GM21447 (cell line): ENCODE results near the gene GJC2.
"Not testable (repeated sequence)": the region's sequence is repeated elsewhere in the genome, so short reads cannot be mapped to it uniquely, and the experiment has no call there.

Experiments used
- ATAC-seq: cut with Tn5 transposase; IDR thresholded peaks from one replicate; pipeline ENCODE4 v1.9.1; 2021; ENCODE audit not compliant: unreplicated experiment

Gene GJC2

GRCh38 chr1:228149406-228150119 is at the start of gene GJC2:
TSS of gene GJC2 (plus strand) at chr1:228149930. CDS start at chr1:228157759, 7,829 bp downstream.
- ATAC-seq, result no peak

GRCh38 chr1:228100822-228101613 is 48.7 kb upstream of the GJC2 start:
- no peak for ATAC-seq

DNA sequence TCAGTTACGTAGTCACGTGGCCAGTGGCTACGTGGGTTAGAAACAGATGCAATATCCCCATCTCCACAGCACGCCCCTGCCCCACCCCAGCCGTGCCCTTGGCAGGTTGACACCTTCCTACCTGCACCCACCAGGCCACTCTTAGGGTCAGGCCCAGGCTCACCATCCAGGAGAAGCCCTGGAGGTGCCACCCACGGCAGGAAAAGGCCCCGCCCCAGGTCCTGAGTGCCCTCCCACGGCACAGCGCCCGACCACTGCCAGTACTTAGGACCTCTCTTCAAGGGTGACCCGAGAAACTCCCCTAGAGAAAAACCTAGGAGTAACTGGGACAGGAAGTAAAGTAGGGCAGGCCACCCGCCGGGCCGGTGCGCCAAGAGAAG is 48.1 kb upstream of the GJC2 start:
- no peak for ATAC-seq

- peak; percentile 29 for ATAC-seq
These were observed 47.5 kb upstream of the GJC2 start for GRCh38 chr1:228101994-228102790.

- ATAC-seq, result peak; percentile 60
These were observed 46.7 kb upstream of the GJC2 start, which contains the start of gene C1orf35 for GRCh38 chr1:228102791-228103620. TSS of gene C1orf35 (minus strand) at chr1:228103325. CDS start at chr1:228103227, 98 bp downstream.

DNA sequence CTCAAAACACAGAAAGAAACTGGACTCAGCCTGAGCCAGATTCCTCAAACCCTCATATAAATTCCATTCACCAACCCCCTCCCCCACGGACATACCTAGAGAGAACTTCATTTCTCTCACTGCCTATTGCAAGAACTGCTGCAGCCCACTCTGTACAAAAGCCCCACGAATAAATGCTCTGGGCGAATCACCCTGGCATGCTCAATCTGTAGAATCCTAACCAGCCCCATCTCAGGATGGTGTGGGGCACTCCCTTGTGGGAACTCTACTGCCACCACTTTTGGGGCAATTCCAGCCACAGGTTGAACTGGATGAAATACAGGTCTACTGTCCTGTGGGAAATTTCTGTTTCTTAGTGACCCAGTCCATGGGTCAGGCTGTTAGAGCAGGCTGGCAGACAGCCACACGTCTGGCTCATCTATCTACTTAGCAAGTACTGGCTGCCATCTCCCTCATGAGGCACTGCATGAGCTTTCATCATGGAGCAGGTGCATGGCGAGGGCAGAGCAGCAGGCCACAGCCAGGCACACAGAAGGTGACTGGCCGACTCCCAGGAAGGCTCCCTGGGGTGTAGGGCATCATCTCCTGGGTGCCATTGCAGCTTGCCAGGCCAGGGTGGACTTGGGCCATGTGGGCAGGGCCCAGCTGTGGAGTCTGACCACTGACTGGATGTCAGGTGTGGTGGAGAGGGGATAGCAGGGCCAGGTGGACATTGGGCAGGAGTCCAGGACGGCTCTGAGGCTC is 45.0 kb upstream of the GJC2 start:
- no peak for ATAC-seq

GRCh38 chr1:228105270-228105995 is 44.3 kb upstream of the GJC2 start:
- ATAC-seq, result no peak

- no peak for ATAC-seq
These were observed 43.5 kb upstream of the GJC2 start for GRCh38 chr1:228105996-228106799.

DNA sequence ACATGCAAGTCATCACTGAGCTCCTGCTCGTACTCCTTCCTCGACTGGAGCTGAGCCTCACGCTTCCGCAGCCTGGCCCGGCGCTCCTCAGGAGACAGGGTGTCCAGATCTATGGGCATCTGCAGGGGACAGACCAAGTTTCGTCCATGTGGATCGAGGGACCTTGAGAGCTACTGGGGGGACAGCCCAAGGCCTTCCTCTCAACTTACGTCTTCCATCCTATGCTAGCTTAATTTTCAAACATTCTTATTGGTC is 43.0 kb upstream of the GJC2 start:
- no peak for ATAC-seq

- no peak for ATAC-seq
These were observed 42.1 kb upstream of the GJC2 start for GRCh38 chr1:228107636-228108035.

DNA sequence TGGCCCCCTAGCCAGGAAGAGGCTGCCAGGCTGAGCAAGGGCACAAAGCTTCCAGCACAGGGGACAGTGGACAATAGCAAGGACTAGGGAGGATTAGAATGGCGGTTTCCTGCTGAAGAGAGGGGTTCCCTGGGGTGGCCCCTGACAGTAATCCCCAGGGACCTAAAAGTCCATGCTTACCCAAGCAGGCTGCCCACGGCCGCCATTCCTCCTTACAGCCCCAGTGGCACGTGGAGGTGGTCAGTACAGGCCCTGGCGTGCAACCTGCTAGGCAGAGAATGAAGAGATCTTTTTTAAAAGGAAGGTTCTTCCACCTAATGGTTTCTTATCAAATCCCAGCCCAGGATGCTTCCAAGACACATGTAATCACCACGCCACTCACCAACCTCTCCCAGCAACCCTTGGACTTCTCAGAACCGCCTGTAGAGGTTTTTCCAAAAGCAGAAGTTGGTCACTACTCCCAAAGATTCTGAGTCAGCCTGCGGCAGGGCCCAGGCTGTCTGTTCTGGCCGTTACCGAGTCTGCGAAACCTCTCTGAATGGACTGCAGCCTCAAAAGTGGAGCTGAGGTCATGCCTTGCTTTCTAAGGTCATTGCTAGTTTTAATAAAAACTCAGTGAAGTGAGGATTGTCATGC is 41.6 kb upstream of the GJC2 start:
- no peak for ATAC-seq

DNA sequence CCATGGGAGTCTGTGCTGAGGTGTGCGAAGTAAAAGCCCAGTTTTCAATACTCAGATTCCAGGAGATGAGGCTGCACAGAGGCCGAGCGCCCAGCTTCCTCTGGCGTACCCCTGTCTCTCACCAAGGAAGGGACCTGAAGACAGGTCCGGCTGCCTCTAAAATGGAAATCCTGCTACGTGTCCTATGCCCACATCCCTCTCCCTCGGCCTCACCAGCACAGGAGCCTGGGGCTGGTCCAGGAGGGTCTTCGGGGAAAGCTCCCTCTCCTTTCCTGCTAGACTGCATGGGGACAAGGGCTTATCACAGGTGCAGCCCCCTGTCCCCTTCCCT is 41.0 kb upstream of the GJC2 start:
- peak; percentile 9 for ATAC-seq

- ATAC-seq, result peak; percentile 88
These were observed 40.4 kb upstream of the GJC2 start, which contains the start of gene MRPL55 for GRCh38 chr1:228109073-228109961. TSS of gene MRPL55 (minus strand) at chr1:228109299. CDS start at chr1:228108260, 1,039 bp downstream.

- ATAC-seq, result no peak
These were observed 39.7 kb upstream of the GJC2 start for GRCh38 chr1:228109962-228110488.

DNA sequence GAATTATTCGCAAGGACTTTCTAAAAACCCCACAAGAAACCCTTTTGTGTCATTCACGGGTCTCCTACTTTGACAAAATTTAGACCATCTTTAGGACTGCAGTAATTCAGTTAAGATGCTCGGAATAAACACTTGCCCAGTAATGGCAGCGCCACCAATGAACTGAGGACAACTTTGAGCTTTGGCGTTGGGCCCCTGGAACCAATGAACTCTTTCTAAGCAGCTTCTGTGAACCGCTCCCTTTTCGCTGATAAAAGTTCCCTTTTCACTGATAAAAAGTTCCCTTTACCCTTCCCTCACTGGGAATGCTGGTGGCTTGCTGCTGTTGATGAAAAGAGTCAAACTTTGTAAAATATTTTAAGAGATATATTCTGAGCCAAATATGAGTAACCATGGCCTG is 39.2 kb upstream of the GJC2 start:
- ATAC-seq, result no peak

- not testable (repeated sequence) for ATAC-seq
These were observed 38.4 kb upstream of the GJC2 start for GRCh38 chr1:228111315-228111714.

- ATAC-seq, result no peak
These were observed 37.6 kb upstream of the GJC2 start for GRCh38 chr1:228112167-228112566.
